Karpas-422 (cell line): ENCODE results near the gene TMCC2. TPM values are rescaled to one million over a fixed set of nuclear protein-coding genes. Genes with fewer than 3 reads are reported as not detected.
A peak's percentile ranks its signal among the peaks of the same experiment; 100 is the strongest.

ENCODE experiments used
- DNase-seq: peaks from one replicate; pipeline ENCODE4 v3.0.0-alpha.2; 2015
- H2AFZ ChIP-seq: fragments of 200-600 bp; sonication (generic); 2 replicates; pipeline ENCODE4 v1.6.1; 2014; ENCODE audit warnings: antibody characterized with exemption, low read length, mixed read lengths
- H3K27ac ChIP-seq: fragments of 200-600 bp; sonication (generic); 2 replicates; pipeline ENCODE4 v1.5.1; 2014; ENCODE audit warnings: mild to moderate bottlenecking, low read length, moderate library complexity
- H3K27me3 ChIP-seq: fragments of 200-600 bp; sonication (generic); 2 replicates; pipeline ENCODE4 v1.6.1; 2014; ENCODE audit warnings: low read length, mixed read lengths
- H3K36me3 ChIP-seq: fragments of 200-600 bp; sonication (generic); 2 replicates; pipeline ENCODE4 v1.6.1; 2014; ENCODE audit warnings: low read length, mixed read lengths; ENCODE audit not compliant: insufficient read depth
- H3K4me1 ChIP-seq: fragments of 200-600 bp; sonication (generic); 2 replicates; pipeline ENCODE4 v1.6.1; 2014; ENCODE audit warnings: mild to moderate bottlenecking, low read length, mixed read lengths
- H3K4me2 ChIP-seq: fragments of 200-600 bp; sonication (generic); 2 replicates; pipeline ENCODE4 v1.6.1; 2014; ENCODE audit warnings: low read length, low read depth, mild to moderate bottlenecking; ENCODE audit not compliant: poor library complexity, severe bottlenecking
- H3K4me3 ChIP-seq: fragments of 200-600 bp; sonication (generic); 2 replicates; pipeline ENCODE4 v1.5.1; 2014; ENCODE audit warnings: mild to moderate bottlenecking, antibody characterized with exemption, low read length, mixed read lengths
- H3K79me2 ChIP-seq: fragments of 200-600 bp; sonication (generic); 2 replicates; pipeline ENCODE4 v1.6.1; 2014; ENCODE audit warnings: mild to moderate bottlenecking, low read length, mixed read lengths
- H3K9ac ChIP-seq: fragments of 200-600 bp; sonication (generic); 2 replicates; pipeline ENCODE4 v1.6.0; 2014; ENCODE audit warnings: low read length
- H3K9me2 ChIP-seq: fragments of 200-600 bp; sonication (generic), shearing (Covaris generic); replicated peaks from 2 replicates; pipeline ENCODE4 v1.6.0; 2014; ENCODE audit warnings: mild to moderate bottlenecking, low read length, moderate library complexity; ENCODE audit not compliant: insufficient read depth
- H3K9me3 ChIP-seq: fragments of 300-700, 200-600 bp; sonication (generic); 2 replicates; pipeline ENCODE4 v1.6.1; 2014; ENCODE audit warnings: low read length, mixed read lengths
- H4K20me1 ChIP-seq: fragments of 200-600 bp; sonication (generic); 2 replicates; pipeline ENCODE4 v1.6.1; 2014; ENCODE audit warnings: mild to moderate bottlenecking, antibody characterized with exemption, low read length, low read depth; ENCODE audit not compliant: insufficient read depth
- total RNA-seq: library from RNA; depleted of rRNA; stranded (reverse); fragments of >200 nt; shearing (Covaris generic); gene quantifications from 2 replicates; pipeline ENCODE4 v1.2.3, GENCODE V29; 2014; ENCODE audit warnings: low replicate concordance

The TMCC2 gene
- total RNA-seq, 1 experiment from 2014 or later: 0.89 TPM

- Histone ChIP-seq H3K27me3 (no peaks in the 10 kb centered on the region), H2AFZ (no peak overlapping the region), H3K4me1 (peaks cover 8% of the 10 kb centered on the region), H3K9me3 (no peaks in the 10 kb centered on the region), H3K9me2 (no peaks in the 10 kb centered on the region), H3K4me2 (no peak overlapping the region), H3K27ac (no peak overlapping the region), H3K9ac (no peak overlapping the region), H3K79me2 (no peaks in the 10 kb centered on the region), H3K36me3 (no peaks in the 10 kb centered on the region), H4K20me1 (no peaks in the 10 kb centered on the region), H3K4me3 (no peak overlapping the region)
- DNase-seq: no peak
Measured at GRCh38 chr1:205257735-205258134, 30.0 kb downstream of the TMCC2 start.

DNA sequence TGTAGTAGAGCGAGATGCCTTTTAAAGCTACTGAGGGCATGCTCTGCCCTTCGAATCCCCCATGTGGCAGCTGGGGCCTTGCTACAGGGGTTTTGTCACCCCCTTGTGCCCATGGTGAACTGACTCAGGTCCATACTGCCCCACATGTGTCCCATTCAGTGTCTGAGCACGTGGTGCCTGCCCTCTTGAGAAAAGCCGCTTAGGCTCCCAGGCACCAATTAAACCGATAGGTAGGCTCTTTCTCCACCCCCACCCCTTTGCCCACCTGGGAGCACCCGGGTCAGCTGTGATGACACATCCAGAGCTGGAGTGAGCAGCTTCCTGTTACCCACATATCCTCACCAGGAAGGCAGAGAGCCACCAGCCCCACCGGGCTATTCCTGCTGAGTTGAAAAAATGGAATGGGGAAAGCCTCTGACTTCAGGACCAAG, 30.5 kb downstream of the TMCC2 start:
- Histone ChIP-seq H3K4me2 (no peak overlapping the region), H3K27ac (no peak overlapping the region), H3K27me3 (no peaks in the 10 kb centered on the region), H3K4me1 (peaks cover 8% of the 10 kb centered on the region), H3K4me3 (no peak overlapping the region), H3K9me3 (no peaks in the 10 kb centered on the region), H3K79me2 (no peaks in the 10 kb centered on the region), H4K20me1 (no peaks in the 10 kb centered on the region), H3K36me3 (no peaks in the 10 kb centered on the region), H2AFZ (no peak overlapping the region), H3K9ac (no peak overlapping the region), H3K9me2 (no peaks in the 10 kb centered on the region)
- no peak for DNase-seq

DNA sequence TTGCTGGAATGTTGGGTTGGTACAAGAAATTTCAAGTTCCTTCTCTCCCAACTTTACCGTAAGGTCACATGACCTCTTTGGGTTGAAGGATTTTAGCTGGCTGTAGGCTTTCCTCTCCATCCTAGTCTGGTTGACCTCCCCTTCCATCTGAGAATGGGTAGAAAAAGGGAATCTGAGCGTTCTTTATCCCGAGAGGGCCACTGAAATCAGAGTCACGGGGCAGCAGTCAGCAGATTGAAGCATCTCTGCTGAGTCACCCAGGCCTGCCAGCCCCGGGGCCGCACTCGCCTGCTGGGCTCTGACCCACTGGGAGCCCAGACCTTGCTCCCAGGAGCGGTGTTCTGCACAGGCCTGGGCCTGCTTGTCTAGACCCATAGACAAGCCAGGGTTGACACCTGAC, 31.0 kb downstream of the TMCC2 start:
- Histone ChIP-seq H3K9me2 (no peaks in the 10 kb centered on the region), H3K4me1 (peaks cover 8% of the 10 kb centered on the region), H4K20me1 (no peaks in the 10 kb centered on the region), H3K4me2 (no peak overlapping the region), H3K9me3 (no peaks in the 10 kb centered on the region), H3K36me3 (no peaks in the 10 kb centered on the region), H3K4me3 (no peak overlapping the region), H3K27me3 (no peaks in the 10 kb centered on the region), H3K27ac (no peak overlapping the region), H3K79me2 (no peaks in the 10 kb centered on the region), H3K9ac (no peak overlapping the region), H2AFZ (no peak overlapping the region)
- DNase-seq: no peak

DNA sequence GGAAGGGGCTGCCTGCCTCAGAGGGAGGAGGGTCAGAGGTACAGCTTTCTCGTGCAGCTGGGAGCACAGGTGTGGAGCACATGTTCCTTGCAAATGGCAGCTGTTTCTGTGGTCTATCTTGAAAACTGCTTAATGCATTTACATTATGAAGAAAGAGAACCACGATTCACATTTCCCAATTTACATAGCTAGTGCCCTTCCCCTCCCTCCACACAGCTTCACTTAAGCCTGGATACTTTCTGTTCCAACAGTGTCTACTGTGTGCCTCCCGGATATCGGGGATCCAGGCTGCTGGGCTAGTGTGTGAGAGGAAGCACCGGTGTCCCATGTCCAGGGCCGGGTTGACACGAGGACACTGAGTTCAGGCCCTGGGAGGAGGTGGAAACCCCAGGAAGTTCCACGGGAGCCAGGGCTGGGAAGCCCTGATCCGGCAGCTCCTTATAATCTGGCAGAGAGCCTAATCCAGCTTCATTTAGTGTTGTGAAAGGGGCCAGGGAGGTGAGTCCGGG, 31.6 kb downstream of the TMCC2 start:
- Histone ChIP-seq H3K36me3 (no peaks in the 10 kb centered on the region), H4K20me1 (no peaks in the 10 kb centered on the region), H3K4me3 (no peak overlapping the region), H2AFZ (no peak overlapping the region), H3K9ac (0 out of 2 replicates have a peak overlapping the region, but pooled peaks have one; percentile 27), H3K4me2 (no peak overlapping the region), H3K9me3 (no peaks in the 10 kb centered on the region), H3K79me2 (no peaks in the 10 kb centered on the region), H3K27ac (no peak overlapping the region), H3K4me1 (peaks cover 8% of the 10 kb centered on the region), H3K9me2 (no peaks in the 10 kb centered on the region), H3K27me3 (no peaks in the 10 kb centered on the region)
- DNase-seq: no peak

DNA sequence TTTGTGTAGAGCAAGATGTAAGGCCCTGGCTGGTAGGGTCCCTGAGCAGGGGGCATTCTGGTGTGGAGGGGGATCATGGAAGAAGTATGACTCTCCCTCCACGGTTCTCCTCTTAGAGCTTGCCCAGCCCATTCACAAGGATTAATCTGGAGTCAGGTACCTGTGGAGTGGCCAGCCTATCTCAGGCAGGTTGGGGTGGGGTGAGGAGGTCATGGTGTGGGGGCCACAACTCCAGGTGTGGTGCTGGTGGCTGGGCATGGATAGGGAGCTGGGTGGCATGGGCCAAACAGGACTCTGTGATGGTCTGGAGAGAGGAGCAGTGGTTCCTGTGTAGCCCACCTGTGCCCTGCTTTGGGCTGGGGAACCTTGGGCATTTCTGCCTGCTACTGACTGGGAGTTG, 32.3 kb downstream of the TMCC2 start:
- H3K4me2 ChIP-seq: no peak overlapping the region
- H2AFZ ChIP-seq: no peak overlapping the region
- peaks cover 8% of the 10 kb centered on the region for H3K4me1 ChIP-seq
- no peaks in the 10 kb centered on the region for H3K36me3 ChIP-seq
- no peak for DNase-seq
- no peaks in the 10 kb centered on the region for H3K27me3 ChIP-seq
- no peak overlapping the region for H3K9ac ChIP-seq
- H3K27ac ChIP-seq: no peak overlapping the region
- no peak overlapping the region for H3K4me3 ChIP-seq
- H3K9me2 ChIP-seq: no peaks in the 10 kb centered on the region
- no peaks in the 10 kb centered on the region for H3K9me3 ChIP-seq
- H3K79me2 ChIP-seq: no peaks in the 10 kb centered on the region
- H4K20me1 ChIP-seq: no peaks in the 10 kb centered on the region

- no peaks in the 10 kb centered on the region for H3K79me2 ChIP-seq
- no peaks in the 10 kb centered on the region for H3K9me2 ChIP-seq
- H2AFZ ChIP-seq: no peak overlapping the region
- peaks cover 8% of the 10 kb centered on the region for H3K4me1 ChIP-seq
- no peak overlapping the region for H3K27ac ChIP-seq
- no peak overlapping the region for H3K4me2 ChIP-seq
- no peaks in the 10 kb centered on the region for H3K9me3 ChIP-seq
- H3K4me3 ChIP-seq: no peak overlapping the region
- no peaks in the 10 kb centered on the region for H3K36me3 ChIP-seq
- H4K20me1 ChIP-seq: no peaks in the 10 kb centered on the region
- no peaks in the 10 kb centered on the region for H3K27me3 ChIP-seq
- DNase-seq: no peak
- H3K9ac ChIP-seq: no peak overlapping the region
Measured at GRCh38 chr1:205260948-205261732, 33.4 kb downstream of the TMCC2 start.

DNA sequence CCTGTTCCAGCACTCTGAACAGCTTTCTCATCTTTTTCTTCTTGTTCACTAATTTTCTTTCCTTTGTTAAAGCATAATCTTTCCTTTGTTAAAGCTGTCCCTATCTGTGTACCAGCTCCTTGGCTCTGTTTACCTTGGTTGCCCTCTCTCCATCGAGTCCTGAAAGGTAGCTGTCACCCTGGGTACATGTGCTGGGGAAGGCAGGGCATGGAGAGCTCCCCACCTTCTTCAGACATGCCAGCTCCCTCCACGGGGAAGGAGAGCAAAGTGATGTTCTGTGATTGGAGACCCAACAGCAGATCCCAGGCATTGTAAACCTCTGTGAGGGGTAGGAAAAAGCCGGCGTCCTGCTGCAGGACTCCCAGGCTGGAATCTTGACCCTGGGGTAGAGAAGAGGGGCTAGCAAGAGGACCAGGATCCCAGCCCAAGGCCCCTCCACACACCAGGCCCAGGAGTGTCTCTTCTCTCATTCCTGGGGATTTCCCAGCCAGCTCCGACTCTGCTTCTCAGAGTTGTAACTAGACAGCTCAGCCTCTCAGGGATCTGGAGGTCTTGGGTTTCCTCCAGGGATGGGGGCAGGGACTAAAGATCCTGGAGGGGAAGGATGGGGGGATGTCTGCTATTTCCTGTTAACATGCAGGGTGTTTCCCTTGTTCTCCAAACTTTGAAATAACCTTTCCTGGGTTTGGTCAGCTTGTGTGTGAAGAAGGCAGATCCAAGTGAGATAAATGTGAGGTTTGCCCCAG, 34.4 kb downstream of the TMCC2 start:
- Histone ChIP-seq H3K4me3 (no peak overlapping the region), H3K9me2 (no peaks in the 10 kb centered on the region), H2AFZ (no peak overlapping the region), H4K20me1 (no peaks in the 10 kb centered on the region), H3K36me3 (no peaks in the 10 kb centered on the region), H3K79me2 (no peaks in the 10 kb centered on the region), H3K9ac (no peak overlapping the region), H3K9me3 (no peaks in the 10 kb centered on the region), H3K4me2 (no peak overlapping the region), H3K4me1 (peaks cover 8% of the 10 kb centered on the region), H3K27me3 (no peaks in the 10 kb centered on the region), H3K27ac (no peak overlapping the region)
- no peak for DNase-seq

GRCh38 chr1:205262731-205263171, 35.0 kb downstream of the TMCC2 start:
- Histone ChIP-seq H3K9ac (no peak overlapping the region), H3K4me2 (no peak overlapping the region), H3K27me3 (no peaks in the 10 kb centered on the region), H3K27ac (no peak overlapping the region), H3K9me3 (no peaks in the 10 kb centered on the region), H2AFZ (no peak overlapping the region), H3K36me3 (no peaks in the 10 kb centered on the region), H3K4me3 (no peak overlapping the region), H4K20me1 (no peaks in the 10 kb centered on the region), H3K9me2 (no peaks in the 10 kb centered on the region), H3K4me1 (peaks cover 8% of the 10 kb centered on the region), H3K79me2 (no peaks in the 10 kb centered on the region)
- no peak for DNase-seq
